GM12878 (cell line): ENCODE measurements around the gene SPINT4. TPM values are rescaled to one million over a fixed set of nuclear protein-coding genes. Genes with fewer than 3 reads are reported as not detected.

Experiments used
- HCFC1 ChIP-seq: fragments of 150-350 bp; IDR thresholded peaks from 2 replicates; pipeline ENCODE4 v1.6.1; 2014; ENCODE audit warnings: low read length
- HDAC6 ChIP-seq: fragments of 200-600 bp; sonication (generic); IDR thresholded peaks from one replicate; pipeline ENCODE4 v1.8.0; 2017; ENCODE audit warnings: antibody characterized with exemption; ENCODE audit not compliant: unreplicated experiment
- MYB ChIP-seq: fragments of 150-350 bp; IDR thresholded peaks from 2 replicates; pipeline ENCODE4 v1.6.1; 2014; ENCODE audit warnings: mild to moderate bottlenecking, low read depth, low read length, borderline replicate concordance
- RAD21 ChIP-seq: IDR thresholded peaks from 2 replicates; pipeline ENCODE4 v1.6.1; 2011; ENCODE audit warnings: mild to moderate bottlenecking, low read depth, low read length, moderate library complexity; ENCODE audit not compliant: insufficient read depth
- RAD51 ChIP-seq: fragments of 450-650 bp; IDR thresholded peaks from 2 replicates; pipeline ENCODE4 v1.6.1; 2016; ENCODE audit warnings: moderate library complexity, mild to moderate bottlenecking, inconsistent platforms
- SMC3 ChIP-seq: IDR thresholded peaks from 2 replicates; pipeline ENCODE4 v1.6.1; 2011; ENCODE audit warnings: low read length, improper control_type of control experiment, borderline replicate concordance
- STAT1 ChIP-seq: fragments of 450-650 bp; conservative IDR thresholded peaks from 2 replicates; pipeline ENCODE4 v1.6.1; 2014; ENCODE audit warnings: antibody characterized with exemption, mild to moderate bottlenecking
- TBL1XR1 ChIP-seq: IDR thresholded peaks from 2 replicates; pipeline ENCODE4 v1.6.1; 2012; ENCODE audit warnings: low read depth, low read length, improper control_type of control experiment
- USF1 ChIP-seq: IDR thresholded peaks from 2 replicates; pipeline ENCODE4 v1.6.1; 2011; ENCODE audit warnings: borderline replicate concordance, low read depth, mild to moderate bottlenecking, moderate library complexity, mixed read lengths, low read length; ENCODE audit not compliant: insufficient read depth; ENCODE audit errors: extremely low read length
- USF2 ChIP-seq: IDR thresholded peaks from 2 replicates; pipeline ENCODE4 v1.6.1; 2011; ENCODE audit warnings: low read depth, low read length, improper control_type of control experiment, borderline replicate concordance
- ZSCAN29 ChIP-seq: fragments of 450-650 bp; IDR thresholded peaks from 2 replicates; pipeline ENCODE4 v1.6.1; 2017; ENCODE audit warnings: mild to moderate bottlenecking, moderate library complexity
- polyA plus RNA-seq, 11 experiments: library from polyadenylated mRNA; depleted of rRNA in 4 of 11; unstranded in 6 of 11; stranded (reverse) in 5 of 11; fragments of >200 nt; fragmentation: Nextera tagmentation in 4 of 11; fragmentation: Illumina TruSeq in 1 of 11; extraction: Ambion mirVana in 4 of 11; extraction: Trizol in 1 of 11; gene quantifications; 1 replicate in 1 of 11; 2 replicates in 10 of 11; pipeline versions ENCODE4 v1.2.1 to v1.2.3, GENCODE V29; 2011 to 2016; ENCODE audit warnings: inconsistent platforms in 2 of 11, missing spikeins in 2 of 11, low read depth in 1 of 11
- total RNA-seq, 4 experiments: library from RNA; depleted of rRNA in 3 of 4; stranded (reverse); fragments of >200 nt in 3 of 4; fragmentation: Illumina TruSeq in 1 of 4; extraction: Trizol in 1 of 4; gene quantifications; 2 replicates each; pipeline versions ENCODE4 v1.2.1 to v1.2.3, GENCODE V29; 2013 to 2021
- TF ChIP-seq, protein P1 (sequence below): IDR thresholded peaks from 2 replicates; pipeline ENCODE4 v1.6.1; 2011; ENCODE audit warnings: low read depth, mild to moderate bottlenecking, low read length, moderate library complexity, borderline replicate concordance; ENCODE audit errors: extremely low read depth
- TF ChIP-seq, protein P2 (sequence below): fragments of 450-650 bp; IDR thresholded peaks from 2 replicates; pipeline ENCODE4 v1.6.1; 2014; ENCODE audit warnings: mild to moderate bottlenecking

The SPINT4 gene
- total and polyA plus RNA-seq, 10 of the 15 experiments (the other 5 are each of a cell fraction or from before 2014, with no cell fraction given) = not detected

GRCh38 chr20:45771182-45771759 is 49.1 kb downstream of the SPINT4 start (continued):
- 0 out of 2 replicates have a peak, but pooled peaks have one; percentile 60 for TF ChIP-seq STAT1
- TF ChIP-seq HCFC1 = no peak
- TF ChIP-seq USF1 = peak; percentile 41
- TF ChIP-seq, protein P1, sequence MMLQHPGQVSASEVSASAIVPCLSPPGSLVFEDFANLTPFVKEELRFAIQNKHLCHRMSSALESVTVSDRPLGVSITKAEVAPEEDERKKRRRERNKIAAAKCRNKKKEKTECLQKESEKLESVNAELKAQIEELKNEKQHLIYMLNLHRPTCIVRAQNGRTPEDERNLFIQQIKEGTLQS = peak; percentile 75; the same call in 1 of the 2 replicates
- TF ChIP-seq SMC3 = peak; percentile 93
- no peak for TF ChIP-seq MYB
- TF ChIP-seq, protein P2, sequence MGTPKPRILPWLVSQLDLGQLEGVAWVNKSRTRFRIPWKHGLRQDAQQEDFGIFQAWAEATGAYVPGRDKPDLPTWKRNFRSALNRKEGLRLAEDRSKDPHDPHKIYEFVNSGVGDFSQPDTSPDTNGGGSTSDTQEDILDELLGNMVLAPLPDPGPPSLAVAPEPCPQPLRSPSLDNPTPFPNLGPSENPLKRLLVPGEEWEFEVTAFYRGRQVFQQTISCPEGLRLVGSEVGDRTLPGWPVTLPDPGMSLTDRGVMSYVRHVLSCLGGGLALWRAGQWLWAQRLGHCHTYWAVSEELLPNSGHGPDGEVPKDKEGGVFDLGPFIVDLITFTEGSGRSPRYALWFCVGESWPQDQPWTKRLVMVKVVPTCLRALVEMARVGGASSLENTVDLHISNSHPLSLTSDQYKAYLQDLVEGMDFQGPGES = no peak
- TF ChIP-seq RAD51 = peak; percentile 90
- TF ChIP-seq USF2 = peak; percentile 54; the same call in 1 of the 2 replicates
- peak; percentile 99 for TF ChIP-seq RAD21
- TF ChIP-seq TBL1XR1 = no peak
- TF ChIP-seq HDAC6 = no peak
- no peak for TF ChIP-seq ZSCAN29
- TF ChIP-seq, all 136 proteins: peak for 13
